Spleen (tissue), 7 donors: ENCODE measurements around the gene SLAMF1.

Experiments
- CTCF ChIP-seq, 11 experiments: fragments of 200-600 bp in 7 of 11; fragments of 450-650 bp in 4 of 11; sonication (generic) in 4 of 11; IDR thresholded peaks in 8 of 11; conservative IDR thresholded peaks in 3 of 11; 1 replicate in 7 of 11; 2 replicates in 4 of 11; pipeline versions ENCODE4 v1.4.0 to v1.8.0; 2016 to 2021; ENCODE audit warnings: antibody characterized with exemption in 11 of 11, inconsistent platforms in 4 of 11, mild to moderate bottlenecking in 1 of 11
- POLR2A ChIP-seq, 3 donors: fragments of 450-650 bp; IDR thresholded peaks; one replicate each; pipeline ENCODE4 v1.5.1; 2017; ENCODE audit warnings: antibody characterized with exemption in 3 of 3, mild to moderate bottlenecking in 1 of 3
- POLR2AphosphoS5 ChIP-seq, 3 donors: sonication (generic); formaldehyde crosslinking; IDR thresholded peaks; one replicate each; pipeline ENCODE4 v1.5.1; 2017; ENCODE audit warnings: antibody characterized with exemption in 3 of 3
- donor health status: DM: no; HTN: no; CAD: no; lungs with moderate emphysema.
- donor health status: DM: no; HTN: no; CAD: no.
- donor health status: DM: no; HTN: no; CAD: no.

- TF ChIP-seq CTCF (IDR thresholded peaks at IDR 0.05 in 8 of 11, conservative IDR thresholded peaks at IDR 0.05 in 3 of 11) (no peak), POLR2AphosphoS5 (IDR thresholded peaks at IDR 0.05) (no peak), POLR2A (IDR thresholded peaks at IDR 0.05) (no peak)
Measured at GRCh38 chr1:160651433-160652064, 4.7 kb upstream of the SLAMF1 start.
